KG1 (cell line): ENCODE measurements around the gene ALAD.
A peak's percentile ranks its signal among the peaks of the same experiment; 100 is the strongest.
"Not testable (repeated sequence)": the region's sequence is repeated elsewhere in the genome, so short reads cannot be mapped to it uniquely, and the experiment has no call there.

Experiments used
- DNase-seq: peaks from one replicate; lab custom pipeline; 2025; lab: John Stamatoyannopoulos, UW

ALAD gene

GRCh38 chr9:113401027-113401792, at the start of gene ALAD:
TSS of gene ALAD (minus strand) at chr9:113401284. CDS start at chr9:113393559, 7,725 bp downstream.
- peak; percentile 96 for DNase-seq

GRCh38 chr9:113449376-113449775, 48.3 kb upstream of the ALAD start:
- no peak for DNase-seq

- no peak for DNase-seq
Observed at GRCh38 chr9:113446323-113446740, 45.2 kb upstream of the ALAD start.

GRCh38 chr9:113444736-113445135, 43.7 kb upstream of the ALAD start:
- no peak for DNase-seq

- DNase-seq, result not testable (repeated sequence)
Observed at GRCh38 chr9:113437716-113438115, 36.6 kb upstream of the ALAD start.

- DNase-seq, result no peak
Observed at GRCh38 chr9:113436728-113437515, 35.8 kb upstream of the ALAD start.

GRCh38 chr9:113431191-113431590, 30.1 kb upstream of the ALAD start:
- no peak for DNase-seq

- no peak for DNase-seq
Observed at GRCh38 chr9:113428062-113428615, 27.1 kb upstream of the ALAD start.

GRCh38 chr9:113427629-113428028, 26.5 kb upstream of the ALAD start:
- no peak for DNase-seq

- no peak for DNase-seq
Observed at GRCh38 chr9:113426701-113427100, 25.6 kb upstream of the ALAD start.

- no peak for DNase-seq
Observed at GRCh38 chr9:113425072-113425471, 24.0 kb upstream of the ALAD start.

GRCh38 chr9:113421726-113422125, 20.6 kb upstream of the ALAD start:
- no peak for DNase-seq

- no peak for DNase-seq
Observed at GRCh38 chr9:113417370-113417769, 16.3 kb upstream of the ALAD start.

GRCh38 chr9:113416149-113416721, 15.2 kb upstream of the ALAD start:
- DNase-seq, result no peak

GRCh38 chr9:113410207-113410864, 9.3 kb upstream of the ALAD start, which contains the start of the genes C9orf43 and POLE3:
TSS of gene C9orf43 (plus strand) at chr9:113410747. CDS start at chr9:113413494, 2,747 bp downstream.
TSS of gene POLE3 (minus strand) at chr9:113410675. CDS start at chr9:113410293, 382 bp downstream.
- DNase-seq, result peak; percentile 95

- no peak for DNase-seq
Observed at GRCh38 chr9:113409883-113410206, 8.8 kb upstream of the ALAD start.

- no peak for DNase-seq
Observed at GRCh38 chr9:113409481-113409880, 8.4 kb upstream of the ALAD start.

- not testable (repeated sequence) for DNase-seq
Observed at GRCh38 chr9:113406873-113407511, 5.9 kb upstream of the ALAD start.

GRCh38 chr9:113406353-113406752, 5.3 kb upstream of the ALAD start:
- DNase-seq, result not testable (repeated sequence)

GRCh38 chr9:113403646-113404045, 2.6 kb upstream of the ALAD start:
- DNase-seq, result no peak

- no peak for DNase-seq
Observed at GRCh38 chr9:113399646-113400200, 1.4 kb downstream of the ALAD start.
